Ovary (tissue), 9 donors: ENCODE data around the gene IQCN. TPM values are rescaled to one million over a fixed set of nuclear protein-coding genes. Genes with fewer than 3 reads are reported as not detected.

Experiments
- DNase-seq, 5 donors: peaks; one replicate each; pipeline ENCODE4 v3.0.0-alpha.2; 2019 to 2020
- H3K27ac ChIP-seq, 2 donors: fragments of 200-600 bp; one replicate each; pipeline versions ENCODE4 v1.5.1 to v1.8.0; 2019 to 2022
- H3K27me3 ChIP-seq: fragments of 200-600 bp; one replicate; pipeline ENCODE4 v1.8.0; 2022
- H3K36me3 ChIP-seq: fragments of 200-600 bp; sonication (generic); one replicate; pipeline ENCODE4 v1.5.1; 2019
- H3K4me1 ChIP-seq: one replicate; pipeline ENCODE4 v1.8.1; 2013; ENCODE audit warnings: mild to moderate bottlenecking, moderate library complexity; ENCODE audit not compliant: insufficient read depth
- H3K4me3 ChIP-seq: fragments of 200-600 bp; sonication (generic); one replicate; pipeline ENCODE4 v1.5.1; 2017
- H3K9me3 ChIP-seq, 2 donors: fragments of 200-600 bp in 1 of 2; sonication (generic) in 1 of 2; one replicate each; pipeline versions ENCODE4 v1.5.1 to v1.8.1; 2013 to 2019; ENCODE audit warnings: mild to moderate bottlenecking in 1 of 2, moderate library complexity in 1 of 2
- CTCF ChIP-seq, 3 donors: fragments of 450-650 bp in 2 of 3; fragments of 200-600 bp in 1 of 3; IDR thresholded peaks; one replicate each; pipeline versions ENCODE4 v1.5.1 to v1.8.0; 2016 to 2022; ENCODE audit warnings: antibody characterized with exemption in 3 of 3, mild to moderate bottlenecking in 1 of 3
- EP300 ChIP-seq: sonication (generic); formaldehyde crosslinking; IDR thresholded peaks from one replicate; pipeline ENCODE4 v1.6.1; 2017; ENCODE audit warnings: antibody characterized with exemption
- POLR2A ChIP-seq: fragments of 450-650 bp; IDR thresholded peaks from one replicate; pipeline ENCODE4 v1.6.1; 2017; ENCODE audit warnings: antibody characterized with exemption, mild to moderate bottlenecking, moderate library complexity
- WGBS, 3 donors: extraction: QIAGEN DNeasy Blood & Tissue Kit in 1 of 3; methylation state at CpG; one replicate each; pipeline versions ENCODE4 v1.1.5 to v1.1.7; 2013 to 2017; 5-methylcytosine and 5-hydroxymethylcytosine counted together
- intact Hi-C, 4 donors: fragments of 100-400 bp; cut with DNase I; formaldehyde crosslinking; loops; one replicate each; pipeline versions ENCODE4 v1.11.0 to v1.15.1; 2022 to 2023
- polyA plus RNA-seq, 2 donors: library from polyadenylated mRNA; stranded (reverse); fragments of 200-250 nt in 1 of 2; fragments of 350-450 nt in 1 of 2; fragmentation: Illumina TruSeq in 1 of 2; extraction: RNeasy Lipid Tissue Mini Kit (QIAGEN cat#74804) in 1 of 2; gene quantifications; one replicate each; pipeline ENCODE4 v1.2.3, GENCODE V29; 2013 to 2014
- total RNA-seq, 7 donors: library from RNA; depleted of rRNA in 2 of 7; stranded (reverse); fragments of >200 nt in 2 of 7; fragmentation: NEBNext Ultra II Directional in 3 of 7; extraction: Animal tissue kit (Norgen Biotek cat#: 25700) in 3 of 7; gene quantifications; one replicate each; pipeline versions ENCODE4 v1.1.0 to v1.2.4, GENCODE V29; 2016 to 2023
- donor health status: DM: no; HTN: no; CAD: no; lungs with moderate emphysema.
- donor health status: DM: no; HTN: no; CAD: no.
- donor health status: Bipolar disorder and iron deficiency.
- donor health status: DM: yes; HTN: yes; CAD: no.
- donor health status: DM: no; HTN: no; CAD: no.
- donor health status: DM: yes; HTN: yes; CAD: no.

The IQCN gene
- total and polyA plus RNA-seq, 9 donors = 2.5 to 18.4 (median 10.8) TPM

DNA sequence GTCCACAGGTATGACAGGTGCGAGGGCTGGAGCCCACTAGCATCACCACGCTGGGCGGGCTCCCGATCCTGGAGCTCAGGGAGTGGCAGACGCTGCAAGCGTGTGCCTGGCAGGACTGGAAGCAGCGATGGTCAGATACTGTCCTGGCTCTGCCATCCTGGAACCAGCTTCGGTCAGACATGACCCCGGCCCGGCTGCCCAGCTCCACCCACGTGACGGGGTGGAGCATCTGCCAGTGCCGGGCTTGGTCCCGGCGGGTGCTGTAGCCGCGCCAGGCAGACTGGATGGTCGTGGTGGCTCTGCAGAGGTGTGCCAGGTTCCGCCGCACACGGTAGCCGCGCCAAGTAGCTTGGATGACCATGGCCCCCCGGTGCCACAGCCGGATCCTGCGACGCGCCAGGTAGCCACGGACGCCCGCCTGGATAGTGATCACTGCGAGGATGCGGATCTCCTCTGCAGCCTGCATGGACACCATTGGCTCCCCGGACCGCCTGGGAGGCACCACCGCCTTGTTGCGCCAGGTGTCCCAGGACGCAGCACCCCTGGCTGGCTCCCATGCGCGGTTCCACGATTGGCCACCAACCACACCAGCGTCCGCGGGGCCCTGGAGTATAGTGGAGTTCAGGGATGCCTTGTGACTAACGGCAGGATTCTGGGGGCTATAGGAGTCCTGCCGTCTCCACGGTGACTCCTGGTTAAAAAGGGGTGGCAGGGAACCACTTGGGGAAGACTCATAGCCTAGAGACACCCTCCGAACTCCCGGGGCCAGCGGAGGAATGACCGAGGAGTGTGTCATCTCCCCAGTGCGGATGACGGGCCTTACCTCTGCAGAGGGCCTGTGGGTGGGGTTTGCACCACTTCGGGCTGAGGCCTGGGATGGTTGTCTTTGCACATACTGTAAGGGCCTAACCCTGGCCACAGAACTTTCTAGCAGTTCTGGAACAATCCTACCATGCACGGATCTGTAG, 16.5 kb downstream of the IQCN start:
- H3K4me3 ChIP-seq = no peak overlapping the region
- intact Hi-C loops = loop anchor here in 2 of 4 donors (10.0 kb wide), 3 partner anchors 63 to 253 kb away; partner anchors contain the start of genes ARRDC2 (in 1 of the 2) and MPV17L2 (in 1 of the 2)
- H3K36me3 ChIP-seq = no peaks in the 10 kb centered on the region
- peak in 2 of 5 donors; percentile 37 to 41 for DNase-seq
- H3K9me3 ChIP-seq = no peaks in the 10 kb centered on the region
- H3K27ac ChIP-seq = no peak overlapping the region
- H3K4me1 ChIP-seq = no peaks in the 10 kb centered on the region
- WGBS, 3 donors = 85 to 89% (median 87%) methylated on average over 51 to 55 of the region's 55 CpGs
- TF ChIP-seq EP300 (no peak), CTCF (IDR thresholded peaks at IDR 0.05) (no peak), POLR2A (no peak)
- H3K27me3 ChIP-seq = no peaks in the 10 kb centered on the region

DNA sequence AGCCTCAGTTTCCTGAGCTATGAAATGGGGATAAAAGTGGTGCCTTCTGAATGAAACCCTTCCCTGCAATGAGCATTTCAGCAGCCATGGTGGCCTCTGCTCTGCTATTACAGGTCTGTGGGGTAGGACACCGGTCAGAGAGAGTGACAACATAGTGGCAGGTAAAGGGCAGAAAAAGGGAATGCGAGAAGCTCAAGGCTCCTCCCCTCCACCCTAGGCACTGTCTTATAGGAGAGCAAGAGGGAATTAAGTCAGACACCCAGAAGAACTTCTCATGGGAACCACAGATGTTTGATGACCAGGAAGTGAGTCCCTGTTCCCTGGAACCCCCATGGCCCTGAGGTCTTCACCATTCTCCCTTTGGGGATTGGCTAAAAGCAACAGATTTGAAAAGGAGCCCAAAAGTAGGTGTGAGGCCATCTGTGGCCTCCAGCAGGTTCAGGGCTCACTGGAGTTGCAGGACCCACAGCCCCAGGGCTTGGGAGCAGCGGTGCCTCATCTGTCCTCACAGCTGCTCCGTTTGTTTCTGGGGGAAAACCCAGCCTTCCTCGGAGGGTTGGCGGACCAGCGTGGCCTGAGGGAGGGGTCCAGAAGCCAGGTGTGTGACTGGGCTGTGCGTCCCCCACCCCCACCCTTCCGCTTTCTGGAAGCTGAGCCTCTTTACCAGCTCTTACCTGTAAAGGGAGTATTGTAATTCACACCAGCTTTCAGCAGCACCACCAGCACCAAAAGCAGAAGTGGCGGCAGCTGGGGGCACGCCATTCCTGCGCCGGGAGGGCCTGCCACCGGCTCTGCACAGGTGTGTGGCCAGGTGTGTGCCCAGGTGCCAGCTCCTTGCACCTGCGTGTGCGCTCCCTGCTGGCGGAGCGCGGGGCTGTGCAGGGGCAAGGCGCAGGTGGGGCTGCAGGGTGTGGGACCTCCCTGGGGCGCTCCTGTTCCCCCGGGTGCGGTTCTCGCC, 19.4 kb downstream of the IQCN start:
- intact Hi-C loops = loop anchor here in 3 of 4 donors (5.0 to 10.0 kb wide), 5 partner anchors 60 to 250 kb away; partner anchors contain the start of genes ARRDC2 (in 2 of the 3) and MPV17L2 (in 1 of the 3)
- TF ChIP-seq EP300 = no peak
- TF ChIP-seq CTCF (IDR thresholded peaks at IDR 0.05) = no peak
- no peak for TF ChIP-seq POLR2A
- Histone ChIP-seq H3K9me3 (no peaks in the 10 kb centered on the region), H3K4me1 (no peaks in the 10 kb centered on the region), H3K36me3 (no peaks in the 10 kb centered on the region), H3K27me3 (no peaks in the 10 kb centered on the region), H3K4me3 (no peak overlapping the region), H3K27ac (no peak overlapping the region)
- peak in 1 of 5 donors; percentile 33 for DNase-seq
- WGBS, 3 donors = 9 to 21% (median 11%) methylated on average over 15 to 24 of the region's 24 CpGs

DNA sequence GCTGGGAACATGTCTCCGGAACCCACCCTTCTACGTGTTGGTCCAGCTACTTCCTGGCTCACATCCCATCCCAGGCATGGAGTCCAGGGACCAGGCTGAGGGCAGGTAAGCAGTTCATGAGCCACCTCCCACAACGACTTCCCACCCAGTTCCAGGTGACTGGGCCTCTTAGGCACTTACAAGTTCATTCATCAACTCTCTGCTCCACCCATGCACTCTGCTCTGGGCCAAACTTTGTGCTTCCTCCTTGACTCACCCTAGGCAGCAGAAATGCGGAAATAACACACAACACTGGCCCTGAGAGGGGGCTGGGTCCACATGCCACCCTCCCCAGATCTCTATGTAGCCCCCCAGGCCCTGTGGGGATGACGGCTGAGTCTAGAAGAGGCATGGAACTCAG, 20.5 kb downstream of the IQCN start:
- Histone ChIP-seq H3K9me3 (no peaks in the 10 kb centered on the region), H3K36me3 (no peaks in the 10 kb centered on the region), H3K4me3 (no peak overlapping the region), H3K4me1 (no peaks in the 10 kb centered on the region), H3K27me3 (no peaks in the 10 kb centered on the region), H3K27ac (no peak overlapping the region)
- 26 to 37% (median 30%) methylated on average over 5 of the region's 5 CpGs for WGBS, 3 donors
- no peak for TF ChIP-seq CTCF (IDR thresholded peaks at IDR 0.05)
- no peak for TF ChIP-seq EP300
- no peak for TF ChIP-seq POLR2A
- no peak for DNase-seq
- intact Hi-C loops = loop anchor here in 3 of 4 donors (2.0 to 10.0 kb wide), 6 partner anchors 59 to 249 kb away; partner anchors contain the start of genes ARRDC2 (in 2 of the 3) and MPV17L2 (in 2 of the 3)

DNA sequence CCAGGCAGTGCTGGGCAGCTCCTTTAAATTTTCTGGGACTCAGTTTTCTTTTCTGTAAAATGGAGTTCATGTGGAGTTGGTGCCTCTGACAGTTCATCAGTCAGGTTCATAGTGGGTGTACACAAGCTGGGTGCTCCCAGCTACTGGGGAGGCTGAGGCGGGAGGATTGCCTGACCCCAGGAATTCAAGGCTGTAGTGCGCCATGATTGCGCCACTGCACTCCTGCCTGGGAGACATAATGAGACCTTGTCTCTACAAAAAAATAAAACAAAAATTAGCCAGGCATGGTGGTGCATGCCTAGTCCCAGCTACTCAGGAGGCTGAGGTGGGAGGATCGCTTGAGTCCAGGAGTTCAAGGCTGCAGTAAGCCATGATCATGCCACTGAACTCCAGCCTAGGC, 21.1 kb downstream of the IQCN start:
- Histone ChIP-seq H3K27ac (no peak overlapping the region), H3K36me3 (no peaks in the 10 kb centered on the region), H3K4me3 (no peak overlapping the region), H3K27me3 (no peaks in the 10 kb centered on the region), H3K4me1 (no peaks in the 10 kb centered on the region), H3K9me3 (no peaks in the 10 kb centered on the region)
- TF ChIP-seq EP300 (no peak), CTCF (IDR thresholded peaks at IDR 0.05) (no peak), POLR2A (no peak)
- intact Hi-C loops = loop anchor here in 3 of 4 donors (2.0 to 10.0 kb wide), 6 partner anchors 58 to 248 kb away; partner anchors contain the start of genes ARRDC2 (in 2 of the 3) and MPV17L2 (in 2 of the 3)
- DNase-seq = no peak
- 38 to 66% (median 55%) methylated on average over 4 of the region's 4 CpGs for WGBS, 3 donors
